ENCODE data around the gene AP1G1.
"Not testable (repeated sequence)": the region's sequence is repeated elsewhere in the genome, so short reads cannot be mapped to it uniquely, and the experiment has no call there.

The AP1G1 gene

GRCh38 chr16:71808593-71809459 is at the start of gene AP1G1:
TSS of gene AP1G1 (minus strand) at chr16:71808834. CDS start at chr16:71789479, 19,355 bp downstream.
- peak; percentile 98 for DNase-seq (ENCODE audit: low read depth, low spot score)

- no peak for DNase-seq (ENCODE audit: low read depth, low spot score)
Observed at GRCh38 chr16:71855937-71856662, 47.5 kb upstream of the AP1G1 start.

DNA sequence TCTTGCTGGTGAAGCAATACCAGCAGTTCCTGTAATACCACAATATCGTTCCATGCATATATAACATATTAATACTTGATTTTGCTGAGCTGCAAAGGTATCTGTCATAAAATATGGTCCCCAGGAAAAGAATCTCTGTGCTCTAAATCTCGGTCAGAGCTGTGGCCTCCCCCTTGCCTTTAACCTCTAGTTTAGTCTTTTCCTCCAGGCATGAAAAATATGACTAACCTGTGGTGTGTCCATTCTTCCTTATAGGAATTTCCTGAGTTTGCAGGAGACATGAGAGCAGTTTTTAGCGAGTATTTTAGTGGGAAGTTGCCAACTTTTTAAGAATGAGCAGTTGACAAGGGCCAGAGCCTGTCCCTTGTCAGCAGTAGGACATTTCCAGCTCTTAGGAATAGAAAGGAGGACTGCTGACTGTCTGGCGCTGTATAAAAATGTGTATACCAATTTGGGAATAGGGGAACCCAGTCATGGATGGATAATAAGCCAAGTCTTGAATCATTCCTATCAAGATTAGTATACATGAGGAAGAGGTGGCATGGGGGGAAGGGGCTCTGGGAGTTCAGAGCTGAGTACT is 45.8 kb upstream of the AP1G1 start:
- no peak for DNase-seq (ENCODE audit: low read depth, low spot score)

GRCh38 chr16:71853413-71853812 is 44.8 kb upstream of the AP1G1 start:
- DNase-seq (ENCODE audit: low read depth, low spot score) = no peak

GRCh38 chr16:71852561-71852960 is 43.9 kb upstream of the AP1G1 start:
- no peak for DNase-seq (ENCODE audit: low read depth, low spot score)

- no peak for DNase-seq (ENCODE audit: low read depth, low spot score)
Observed at GRCh38 chr16:71852158-71852557, 43.5 kb upstream of the AP1G1 start.

- DNase-seq (ENCODE audit: low read depth, low spot score) = no peak
Observed at GRCh38 chr16:71851746-71852145, 43.1 kb upstream of the AP1G1 start.

GRCh38 chr16:71848622-71849021 is 40.0 kb upstream of the AP1G1 start:
- DNase-seq (ENCODE audit: low read depth, low spot score) = no peak

- DNase-seq (ENCODE audit: low read depth, low spot score) = no peak
Observed at GRCh38 chr16:71847096-71847495, 38.5 kb upstream of the AP1G1 start.

DNA sequence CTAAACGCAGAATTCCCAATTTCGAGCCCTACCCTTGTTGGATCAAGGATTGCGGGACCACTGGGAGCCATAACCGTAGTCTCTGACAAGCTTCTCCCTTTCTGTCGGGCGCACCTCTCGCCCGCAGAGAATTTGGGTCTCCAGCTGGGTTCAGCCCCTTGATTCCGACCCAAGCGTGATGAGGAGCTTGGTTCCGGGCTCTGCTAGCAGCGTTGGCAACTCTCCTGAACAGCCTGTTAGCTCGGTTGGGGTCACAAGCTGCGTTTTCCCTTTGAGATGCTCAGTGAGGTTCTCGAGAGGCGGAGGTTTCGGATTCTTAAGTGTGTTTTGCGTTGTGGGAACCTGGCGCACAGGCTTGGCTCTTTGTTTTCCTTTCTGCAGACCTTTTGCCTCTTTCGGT is 37.8 kb upstream of the AP1G1 start:
- DNase-seq (ENCODE audit: low read depth, low spot score) = no peak

DNA sequence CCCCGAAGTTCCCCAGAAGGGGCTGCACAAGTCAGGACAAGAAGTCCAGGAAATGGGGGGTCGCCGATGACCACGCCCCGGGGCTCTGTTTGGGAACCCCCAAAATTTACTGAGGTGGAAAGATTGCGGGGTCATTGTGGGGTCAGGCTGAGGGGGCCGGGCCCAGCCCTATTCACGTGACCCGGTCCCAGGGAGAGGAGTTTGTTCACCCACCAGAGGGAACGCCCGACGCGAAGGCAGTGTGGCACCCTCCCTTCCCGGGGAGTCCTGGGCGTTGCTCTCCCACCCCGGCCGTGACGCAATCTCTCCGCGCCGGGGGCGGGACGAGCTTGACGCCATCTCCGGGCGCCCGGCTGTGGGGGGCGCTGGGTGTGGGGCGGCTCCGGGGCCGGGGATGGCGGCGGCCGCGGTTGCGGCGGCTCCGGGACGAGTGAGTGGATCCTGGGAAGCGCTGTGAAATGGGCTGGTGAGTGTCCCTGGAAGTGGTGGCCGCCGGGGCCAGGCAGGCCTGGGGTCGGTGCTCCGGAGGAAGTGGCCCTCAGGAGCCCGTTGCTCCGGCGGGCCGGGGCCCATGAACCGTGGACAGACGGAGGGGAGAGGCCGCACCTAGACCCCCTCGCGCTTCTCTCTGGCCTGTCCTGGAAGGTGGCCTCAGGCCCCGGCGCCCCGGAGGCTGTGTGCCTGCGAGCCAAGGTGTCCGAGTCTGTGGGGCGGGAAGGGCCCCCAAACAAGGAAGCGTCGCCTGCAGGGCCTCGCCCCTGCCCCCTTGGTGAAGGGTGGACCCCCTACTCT is 37.2 kb upstream of the AP1G1 start, which contains the start of gene ATXN1L:
Gene ATXN1L, plus strand, starts transcription at position 338 of the 792 bp plus-strand sequence. CDS start 3,765 bp downstream, outside the sequence.
- DNase-seq (ENCODE audit: low read depth, low spot score) = peak; percentile 15

DNA sequence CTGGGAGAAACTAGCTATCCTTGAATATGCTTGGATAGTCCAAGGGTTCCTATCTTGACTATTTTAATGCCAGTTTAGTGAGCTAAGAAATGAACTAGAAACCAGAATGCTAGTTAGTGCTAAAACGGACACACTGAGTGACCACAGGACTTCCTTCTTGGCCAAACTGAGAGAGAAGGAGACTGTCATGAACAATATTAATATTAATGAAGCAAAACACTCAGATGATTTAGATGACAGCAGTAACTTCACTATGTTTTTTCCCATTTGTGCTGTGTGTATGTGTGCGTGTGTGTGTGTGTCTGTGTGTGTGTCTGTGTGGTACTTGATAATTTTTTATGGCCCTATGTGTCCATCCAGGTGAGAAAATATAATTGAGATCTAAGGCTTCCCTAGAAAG is 34.9 kb upstream of the AP1G1 start:
- no peak for DNase-seq (ENCODE audit: low read depth, low spot score)

GRCh38 chr16:71840052-71840451 is 31.4 kb upstream of the AP1G1 start:
- DNase-seq (ENCODE audit: low read depth, low spot score) = no peak

GRCh38 chr16:71837150-71837549 is 28.5 kb upstream of the AP1G1 start:
- DNase-seq (ENCODE audit: low read depth, low spot score) = no peak

DNA sequence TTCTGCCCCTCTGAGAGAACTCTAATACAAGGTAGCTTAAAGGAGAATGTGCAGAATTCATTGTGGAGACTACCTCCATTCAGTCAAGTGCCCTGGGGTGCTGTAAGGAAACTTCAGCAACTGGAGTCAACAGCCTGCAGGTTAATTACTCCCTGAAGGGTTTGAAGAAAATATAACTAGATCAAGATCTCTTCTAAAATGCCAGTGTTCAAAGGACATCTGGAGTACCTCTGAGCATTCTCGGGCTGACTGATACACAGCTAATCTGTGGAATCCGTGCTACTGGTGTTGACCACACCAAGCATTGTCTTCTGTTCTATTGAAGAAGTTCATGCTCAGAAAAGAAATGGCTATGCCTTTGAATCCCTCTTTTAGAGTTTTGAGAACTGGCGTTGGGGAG is 25.7 kb upstream of the AP1G1 start:
- no peak for DNase-seq (ENCODE audit: low read depth, low spot score)

DNA sequence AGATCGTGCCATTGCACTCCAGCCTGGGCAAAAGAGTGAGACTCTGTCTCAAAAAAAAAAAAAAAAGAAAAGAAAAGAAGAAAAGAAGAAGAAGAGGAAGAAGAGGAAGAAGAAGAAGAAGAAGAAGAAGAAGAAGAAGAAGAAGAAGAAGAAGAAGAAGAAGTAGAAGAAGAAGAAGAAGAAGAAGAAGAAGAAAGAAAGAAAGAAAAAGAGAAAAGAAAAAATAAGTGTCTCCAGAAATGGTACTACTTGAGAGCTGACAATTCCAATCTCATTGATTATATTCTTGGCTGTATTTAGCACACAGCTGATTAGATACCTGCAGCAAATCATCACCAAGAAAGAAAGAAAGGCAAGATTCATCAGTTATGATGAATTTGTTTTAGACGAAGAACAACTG is 23.5 kb upstream of the AP1G1 start:
- not testable (repeated sequence) for DNase-seq (ENCODE audit: low read depth, low spot score)

DNA sequence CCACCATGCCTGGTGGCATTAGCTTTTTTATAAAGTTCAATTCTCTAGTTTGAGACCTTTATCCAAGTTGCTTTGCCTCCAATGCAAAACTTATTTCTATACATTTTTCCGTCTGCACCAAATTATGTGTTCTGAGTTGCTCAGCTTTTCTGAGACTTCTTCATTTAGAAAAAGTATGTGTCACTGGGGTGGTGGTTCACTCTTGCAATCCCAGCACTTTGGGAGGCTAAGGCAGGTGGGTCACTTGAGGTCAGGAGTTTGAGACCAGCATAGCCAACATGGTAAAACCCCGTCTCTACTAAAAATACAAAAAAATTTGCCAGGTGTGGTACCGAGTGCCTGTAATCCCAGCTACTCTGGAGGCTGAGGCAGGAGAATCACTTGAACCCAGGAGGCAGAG is 23.1 kb upstream of the AP1G1 start:
- DNase-seq (ENCODE audit: low read depth, low spot score) = not testable (repeated sequence)

- no peak for DNase-seq (ENCODE audit: low read depth, low spot score)
Observed at GRCh38 chr16:71830359-71830758, 21.7 kb upstream of the AP1G1 start.

GRCh38 chr16:71826533-71827017 is 17.9 kb upstream of the AP1G1 start:
- no peak for DNase-seq (ENCODE audit: low read depth, low spot score)

DNA sequence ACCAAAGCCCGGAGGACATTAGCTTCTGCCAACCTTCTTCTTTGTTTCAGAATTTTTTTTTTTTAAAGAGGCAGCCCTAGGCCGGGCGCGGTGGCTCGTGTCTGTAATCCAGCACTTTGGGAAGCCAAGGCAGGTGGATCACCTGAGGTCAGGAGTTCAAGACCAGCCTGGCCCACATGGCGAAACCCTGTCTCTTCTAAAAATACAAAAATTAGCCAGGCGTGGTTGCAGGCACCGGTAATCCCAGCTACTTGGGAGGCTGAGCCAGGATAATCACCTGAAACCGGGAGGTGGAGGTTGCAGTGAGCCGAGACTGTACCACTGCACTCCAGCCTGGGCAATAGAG is 8.5 kb upstream of the AP1G1 start:
- not testable (repeated sequence) for DNase-seq (ENCODE audit: low read depth, low spot score)

GRCh38 chr16:71811261-71811803 is 2.7 kb upstream of the AP1G1 start:
- no peak for DNase-seq (ENCODE audit: low read depth, low spot score)

All from iPS DF 19.7 (cell line).